ENCODE measurements around the gene FERMT3. TPM values are rescaled to one million over a fixed set of nuclear protein-coding genes. Genes with fewer than 3 reads are reported as not detected.
A peak's percentile ranks its signal among the peaks of the same experiment; 100 is the strongest.

The FERMT3 gene
- total RNA-seq, 4 donors from 2014 or later, result 2.8 to 10.4 (median 6.1) TPM

- ATAC-seq, result no peak
- peaks cover 39 to 49% of the 10 kb centered on the region in 2 donors for H3K4me1 ChIP-seq
- in situ Hi-C loops (cut with MboI; ENCODE audit: low sequenced_read_pairs in 4 of 4), result no loop called here
Measured at GRCh38 chr11:64178951-64179639, 27.4 kb upstream of the FERMT3 start.

GRCh38 chr11:64180891-64181290 lies 25.6 kb upstream of the FERMT3 start:
- ATAC-seq, result peak in 1 of 2 donors; percentile 18
- intact Hi-C loops (cut with DNase I; ENCODE audit: low total_unique reads) (loop anchor here (2.0 to 10.0 kb wide), 2 partner anchors 14 to 506 kb away; partner anchors contain the start of genes ATL3 and MACROD1), in situ Hi-C loops (cut with MboI; ENCODE audit: low sequenced_read_pairs in 4 of 4) (no loop called here)
- Histone ChIP-seq H3K36me3 (no peaks in the 10 kb centered on the region), H3K4me1 (peaks cover 47 to 60% of the 10 kb centered on the region in 2 donors), H3K27ac (peak overlapping the region; percentile 95 to 99 (median 96)), H3K27me3 (no peaks in the 10 kb centered on the region), H3K4me3 (peak overlapping the region; percentile 23 to 46 (median 38)), H3K9me3 (no peaks in the 10 kb centered on the region)
- DNase-seq, result peak in 1 of 2 donors; percentile 56
- TF ChIP-seq CTCF (IDR thresholded peaks at IDR 0.05 in 4 of 5, conservative IDR thresholded peaks at IDR 0.05 in 1 of 5) (no peak), POLR2A (IDR thresholded peaks at IDR 0.05) (no peak)

More at GRCh38 chr11:64178951-64179639, 27.4 kb upstream of the FERMT3 start:
- Histone ChIP-seq H3K27me3 (no peaks in the 10 kb centered on the region), H3K36me3 (no peaks in the 10 kb centered on the region), H3K27ac (no peak overlapping the region), H3K4me3 (no peak overlapping the region), H3K9me3 (no peaks in the 10 kb centered on the region)
- intact Hi-C loops (cut with DNase I; ENCODE audit: low total_unique reads), result no loop called here
- no peak for DNase-seq
- TF ChIP-seq POLR2A (IDR thresholded peaks at IDR 0.05) (no peak), CTCF (IDR thresholded peaks at IDR 0.05 in 4 of 5, conservative IDR thresholded peaks at IDR 0.05 in 1 of 5) (no peak)

GRCh38 chr11:64181506-64182411 lies 24.8 kb upstream of the FERMT3 start:
- peaks cover 47 to 60% of the 10 kb centered on the region in 2 donors for H3K4me1 ChIP-seq
- H3K27ac ChIP-seq, result peak overlapping the region; percentile 95 to 99 (median 96)
- intact Hi-C loops (cut with DNase I; ENCODE audit: low total_unique reads) (loop anchor here (2.0 to 10.0 kb wide), 2 partner anchors 15 to 507 kb away; partner anchors contain the start of genes ATL3 and MACROD1), in situ Hi-C loops (cut with MboI; ENCODE audit: low sequenced_read_pairs in 4 of 4) (no loop called here)
- no peaks in the 10 kb centered on the region for H3K36me3 ChIP-seq
- H3K27me3 ChIP-seq, result no peaks in the 10 kb centered on the region
- no peaks in the 10 kb centered on the region for H3K9me3 ChIP-seq
- DNase-seq (peak; percentile 97 to 98), ATAC-seq (peak; percentile 58 to 60)
- H3K4me3 ChIP-seq, result peak overlapping the region; percentile 23 to 46 (median 38)
- peak; percentile 85 to 89 for TF ChIP-seq POLR2A (IDR thresholded peaks at IDR 0.05)
- no peak for TF ChIP-seq CTCF (IDR thresholded peaks at IDR 0.05 in 4 of 5, conservative IDR thresholded peaks at IDR 0.05 in 1 of 5)

GRCh38 chr11:64183890-64184289 lies 22.6 kb upstream of the FERMT3 start:
- no peak for TF ChIP-seq POLR2A (IDR thresholded peaks at IDR 0.05)
- in situ Hi-C loops (cut with MboI; ENCODE audit: low sequenced_read_pairs in 4 of 4) (no loop called here), intact Hi-C loops (cut with DNase I; ENCODE audit: low total_unique reads) (loop anchor here (10.0 kb wide), 1 partner anchor 509 kb away; the partner anchor contains the start of gene ATL3)
- no peaks in the 10 kb centered on the region for H3K27me3 ChIP-seq
- no peak overlapping the region for H3K4me3 ChIP-seq
- no peak for ATAC-seq
- H3K36me3 ChIP-seq, result no peaks in the 10 kb centered on the region
- H3K9me3 ChIP-seq, result no peaks in the 10 kb centered on the region
- peaks cover 47 to 60% of the 10 kb centered on the region in 2 donors for H3K4me1 ChIP-seq
- H3K27ac ChIP-seq, result peak overlapping the region; percentile 95 to 99 (median 98)
- DNase-seq, result no peak

Data from gastrocnemius medialis (tissue), 4 donors.